ENCODE data around the gene GPS1. TPM values are rescaled to one million over a fixed set of nuclear protein-coding genes. Genes with fewer than 3 reads are reported as not detected.

Gene GPS1
- total and polyA plus RNA-seq, 4 donors, result 53.9 to 66.3 (median 58.8) TPM

- H3K27ac ChIP-seq (ENCODE audit: low read depth in 1 of 2, low read length in 2 of 2), result peak overlapping the region in 1 of 2 donors; percentile 5
- H3K9me3 ChIP-seq (ENCODE audit: control insufficient read depth in 4 of 4, low read length in 3 of 4), result no peaks in the 10 kb centered on the region
- H3K4me3 ChIP-seq (ENCODE audit: low read depth in 1 of 3, low read length in 3 of 3), result no peak overlapping the region
- H3K36me3 ChIP-seq (ENCODE audit: control insufficient read depth in 4 of 4, insufficient read depth in 3 of 4, low read depth in 1 of 4, low read length in 3 of 4), result peaks cover 0 to 8% (median 2%) of the 10 kb centered on the region in 4 donors
- no peak overlapping the region for H3K9ac ChIP-seq (ENCODE audit: low read depth in 1 of 2, low read length in 2 of 2)
- TF ChIP-seq HNF4G (IDR thresholded peaks at IDR 0.05) (no peak), REST (IDR thresholded peaks at IDR 0.05) (no peak), CTCF (IDR thresholded peaks at IDR 0.05; ENCODE audit: low read depth, low read length, missing input control) (no peak), RAD21 (IDR thresholded peaks at IDR 0.05) (no peak), JUND (IDR thresholded peaks at IDR 0.05) (no peak), HNF4A (conservative IDR thresholded peaks at IDR 0.05) (no peak), TAF1 (conservative IDR thresholded peaks at IDR 0.05) (no peak), GABPA (IDR thresholded peaks at IDR 0.05 in 1 of 2, conservative IDR thresholded peaks at IDR 0.05 in 1 of 2) (no peak), RXRA (IDR thresholded peaks at IDR 0.05) (no peak), EGR1 (IDR thresholded peaks at IDR 0.05; ENCODE audit: low read depth in 2 of 2) (no peak), MAX (IDR thresholded peaks at IDR 0.05) (no peak), ATF3 (IDR thresholded peaks at IDR 0.05) (no peak), SP1 (IDR thresholded peaks at IDR 0.05) (no peak), NR2F2 (IDR thresholded peaks at IDR 0.05) (no peak), FOXA2 (IDR thresholded peaks at IDR 0.05) (no peak), ZBTB33 (IDR thresholded peaks at IDR 0.05) (no peak), FOXA1 (IDR thresholded peaks at IDR 0.05) (no peak), YY1 (IDR thresholded peaks at IDR 0.05) (no peak)
- 61% methylated on average over 20 of the region's 20 CpGs for WGBS
- DNase-seq (ENCODE audit: low spot score), result no peak
- H3K27me3 ChIP-seq (ENCODE audit: control insufficient read depth in 4 of 4, insufficient read depth in 4 of 4, low read length in 3 of 4), result no peaks in the 10 kb centered on the region
- H3K4me1 ChIP-seq (ENCODE audit: control insufficient read depth in 4 of 4, insufficient read depth in 4 of 4, low read length in 3 of 4), result peaks cover 23 to 67% (median 57%) of the 10 kb centered on the region in 4 donors
Measured at GRCh38 chr17:82048571-82048971, 3.1 kb upstream of the GPS1 start.

Data from liver (tissue), 9 donors.